ENCODE measurements around the gene CST8. TPM values are rescaled to one million over a fixed set of nuclear protein-coding genes. Genes with fewer than 3 reads are reported as not detected.

CST8 gene
- total and polyA plus RNA-seq, 2 of the 4 experiments (the other 2 are of a cell fraction), result not detected

DNA sequence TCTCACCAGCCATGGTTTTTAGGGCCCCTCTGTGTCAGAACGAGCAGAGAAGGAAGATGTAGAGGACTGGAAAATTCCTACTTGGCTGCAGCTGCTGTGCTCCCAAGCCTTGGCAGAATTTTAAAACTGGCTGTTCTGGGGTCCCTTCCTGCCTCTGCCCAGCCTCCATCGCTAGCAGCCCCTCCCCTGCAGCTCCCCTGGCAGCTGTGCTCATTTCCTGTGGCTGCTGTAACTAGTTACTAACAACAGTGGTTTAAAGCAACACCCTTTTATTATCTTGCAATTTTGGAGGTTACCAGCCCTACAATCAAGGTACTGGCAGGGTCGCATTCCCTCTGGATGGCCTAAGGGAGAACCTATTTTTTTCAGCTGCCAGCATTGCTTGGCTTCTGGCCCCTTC, 34.5 kb upstream of the CST8 start:
- Histone ChIP-seq H2BK5ac (ENCODE audit: low read depth, low read length, poor library complexity, severe bottlenecking) (no peak overlapping the region), H3K14ac (replicated peaks; ENCODE audit: low read depth, low read length) (no peak overlapping the region), H3K27ac (ENCODE audit: insufficient read depth, low read length) (no peak overlapping the region), H4K8ac (ENCODE audit: low read depth in 2 of 2, low read length in 2 of 2) (no peak overlapping the region), H2BK20ac (ENCODE audit: low read depth, low read length) (no peak overlapping the region), H3K36me3 (ENCODE audit: control insufficient read depth, insufficient read depth, low read length) (no peaks in the 10 kb centered on the region), H3K4ac (ENCODE audit: low read depth, low read length) (no peak overlapping the region), H2BK120ac (ENCODE audit: low read depth, low read length) (no peak overlapping the region), H3K4me2 (ENCODE audit: low read depth, low read length) (no peak overlapping the region), H3K9ac (ENCODE audit: low read depth, low read length) (no peak overlapping the region), H3K23ac (ENCODE audit: low read depth, low read length) (no peak overlapping the region), H3K9me3 (ENCODE audit: control insufficient read depth, insufficient read depth, low read length) (no peaks in the 10 kb centered on the region), H3K4me3 (ENCODE audit: insufficient read depth, low read depth, low read length) (no peak overlapping the region), H4K5ac (ENCODE audit: low read depth, low read length) (no peak overlapping the region), H3K18ac (ENCODE audit: low read depth, low read length) (no peak overlapping the region), H2AFZ (replicated peaks; ENCODE audit: low read length, poor library complexity) (no peak overlapping the region), H2BK15ac (ENCODE audit: low read depth, low read length) (no peak overlapping the region), H2AK9ac (replicated peaks; ENCODE audit: low read depth, low read length, poor library complexity) (no peak overlapping the region), H3K56ac (ENCODE audit: extremely low read depth, insufficient read depth, low read length) (no peak overlapping the region), H2AK5ac (ENCODE audit: low read depth, low read length) (no peak overlapping the region), H3K9me1 (ENCODE audit: insufficient read depth, low read length) (no peaks in the 10 kb centered on the region; the same call in 1 of the 2 replicates), H3K79me1 (ENCODE audit: low read depth in 1 of 2, low read length in 2 of 2) (no peaks in the 10 kb centered on the region), H4K20me1 (ENCODE audit: insufficient read depth, low read length) (no peaks in the 10 kb centered on the region), H3K4me1 (ENCODE audit: control insufficient read depth, insufficient read depth, low read length) (no peaks in the 10 kb centered on the region), H3K27me3 (ENCODE audit: control insufficient read depth, insufficient read depth, low read length) (peaks cover 6% of the 10 kb centered on the region), H4K91ac (ENCODE audit: insufficient read depth, low read depth, low read length) (no peak overlapping the region)
- no CpG with 5 or more reads among the region's 3 CpGs for WGBS, 2 experiments (ENCODE audit: extremely low coverage in 2 of 2, insufficient read length in 1 of 2)
- no peak for ATAC-seq (ENCODE audit: low read depth)
- no TSS peak for BruUV-seq (replicated peaks)
- intact Hi-C loops (cut with micrococcal nuclease) (no loop called here), in situ Hi-C loops (cut with MboI; ENCODE audit: low sequenced_read_pairs) (no loop called here), dilution Hi-C loops (cut with HindIII; ENCODE audit: low sequenced_read_pairs, unreplicated experiment) (no loop called here)
- POLR2A ChIA-PET (ENCODE audit: unreplicated experiment), result no interaction called here
- CTCF ChIA-PET, result no interaction called here
- TF ChIP-seq RAD21 (IDR thresholded peaks at IDR 0.05; ENCODE audit: low read length), result no peak
- TF ChIP-seq, protein P1, sequence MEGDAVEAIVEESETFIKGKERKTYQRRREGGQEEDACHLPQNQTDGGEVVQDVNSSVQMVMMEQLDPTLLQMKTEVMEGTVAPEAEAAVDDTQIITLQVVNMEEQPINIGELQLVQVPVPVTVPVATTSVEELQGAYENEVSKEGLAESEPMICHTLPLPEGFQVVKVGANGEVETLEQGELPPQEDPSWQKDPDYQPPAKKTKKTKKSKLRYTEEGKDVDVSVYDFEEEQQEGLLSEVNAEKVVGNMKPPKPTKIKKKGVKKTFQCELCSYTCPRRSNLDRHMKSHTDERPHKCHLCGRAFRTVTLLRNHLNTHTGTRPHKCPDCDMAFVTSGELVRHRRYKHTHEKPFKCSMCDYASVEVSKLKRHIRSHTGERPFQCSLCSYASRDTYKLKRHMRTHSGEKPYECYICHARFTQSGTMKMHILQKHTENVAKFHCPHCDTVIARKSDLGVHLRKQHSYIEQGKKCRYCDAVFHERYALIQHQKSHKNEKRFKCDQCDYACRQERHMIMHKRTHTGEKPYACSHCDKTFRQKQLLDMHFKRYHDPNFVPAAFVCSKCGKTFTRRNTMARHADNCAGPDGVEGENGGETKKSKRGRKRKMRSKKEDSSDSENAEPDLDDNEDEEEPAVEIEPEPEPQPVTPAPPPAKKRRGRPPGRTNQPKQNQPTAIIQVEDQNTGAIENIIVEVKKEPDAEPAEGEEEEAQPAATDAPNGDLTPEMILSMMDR (conservative IDR thresholded peaks at IDR 0.05; ENCODE audit: low read depth, low read length), result no peak
- TF ChIP-seq MXI1 (IDR thresholded peaks at IDR 0.05; ENCODE audit: borderline replicate concordance, low read depth, low read length), result no peak
- TF ChIP-seq CHD1 (IDR thresholded peaks at IDR 0.05; ENCODE audit: low read depth, low read length), result no peak
- TF ChIP-seq BHLHE40 (IDR thresholded peaks at IDR 0.05; ENCODE audit: low read depth, low read length), result no peak
- TF ChIP-seq MAFK (IDR thresholded peaks at IDR 0.05; ENCODE audit: low read depth, low read length), result no peak
- no peak for TF ChIP-seq CEBPB (IDR thresholded peaks at IDR 0.05; ENCODE audit: low read depth, low read length)
- no peak for TF ChIP-seq USF2 (IDR thresholded peaks at IDR 0.05; ENCODE audit: low read depth, low read length)
- no peak for TF ChIP-seq RFX5 (IDR thresholded peaks at IDR 0.05; ENCODE audit: low read depth, low read length)
- no peak for TF ChIP-seq POLR2A (IDR thresholded peaks at IDR 0.05; ENCODE audit: low read depth, low read length)
- TF ChIP-seq FOS (IDR thresholded peaks at IDR 0.05; ENCODE audit: low read depth, low read length), result no peak
- TF ChIP-seq MAZ (IDR thresholded peaks at IDR 0.05; ENCODE audit: borderline replicate concordance, low read depth, low read length), result no peak
- TF ChIP-seq, protein P2, sequence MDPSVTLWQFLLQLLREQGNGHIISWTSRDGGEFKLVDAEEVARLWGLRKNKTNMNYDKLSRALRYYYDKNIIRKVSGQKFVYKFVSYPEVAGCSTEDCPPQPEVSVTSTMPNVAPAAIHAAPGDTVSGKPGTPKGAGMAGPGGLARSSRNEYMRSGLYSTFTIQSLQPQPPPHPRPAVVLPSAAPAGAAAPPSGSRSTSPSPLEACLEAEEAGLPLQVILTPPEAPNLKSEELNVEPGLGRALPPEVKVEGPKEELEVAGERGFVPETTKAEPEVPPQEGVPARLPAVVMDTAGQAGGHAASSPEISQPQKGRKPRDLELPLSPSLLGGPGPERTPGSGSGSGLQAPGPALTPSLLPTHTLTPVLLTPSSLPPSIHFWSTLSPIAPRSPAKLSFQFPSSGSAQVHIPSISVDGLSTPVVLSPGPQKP (IDR thresholded peaks at IDR 0.05; ENCODE audit: borderline replicate concordance, low read depth, low read length), result no peak
- TF ChIP-seq SMC3 (IDR thresholded peaks at IDR 0.05; ENCODE audit: low read depth, low read length), result no peak
- no peak for TF ChIP-seq RCOR1 (IDR thresholded peaks at IDR 0.05; ENCODE audit: insufficient replicate concordance, low read length)
- no peak for TF ChIP-seq NFE2L2 (IDR thresholded peaks at IDR 0.05; ENCODE audit: low read depth, low read length)
- no peak for DNase-seq
